Activated CD8-positive, alpha-beta memory T cell treated with anti-CD3 and anti-CD28 coated beads for 36 hours (primary cell): ENCODE measurements around the gene SIRT4. TPM values are rescaled to one million over a fixed set of nuclear protein-coding genes. Genes with fewer than 3 reads are reported as not detected.
"Not testable (repeated sequence)": the region's sequence is repeated elsewhere in the genome, so short reads cannot be mapped to it uniquely, and the experiment has no call there.

Source experiments
- CTCF ChIA-PET: fragments of 350-600 bp; sonication (Branson Sonifier 250); formaldehyde crosslinking; loops from one replicate; lab custom pipeline; 2021; ENCODE audit warnings: antibody characterized with exemption; lab: Charles Lee
- POLR2A ChIA-PET: fragments of 350-600 bp; sonication (Branson Sonifier 250); formaldehyde crosslinking; loops from one replicate; lab custom pipeline; 2021; ENCODE audit warnings: antibody characterized with exemption; lab: Charles Lee
- total RNA-seq, 2 experiments: library from RNA; stranded (reverse); gene quantifications; one replicate each; pipeline ENCODE4 v1.2.3, GENCODE V29; 2021

Gene SIRT4
- total RNA-seq, 2 experiments from 2014 or later, result 2.5 to 3.7 TPM

GRCh38 chr12:120317224-120318105, 15.3 kb downstream of the SIRT4 start:
- ChIA-PET POLR2A (interaction anchor here (0.6 to 1.9 kb wide), 5 partner anchors 10 to 179 kb away, joined by 3 to 18 read pairs (median 3); partner anchors contain the start of genes RNU4-1, RNU4-2 and RPLP0), CTCF (interaction anchor here (1.0 to 3.8 kb wide), 9 partner anchors 9 to 113 kb away, joined by 3 to 16 read pairs (median 7); partner anchors contain the start of genes RNU4-1 and SIRT4)

GRCh38 chr12:120321382-120322202, 19.5 kb downstream of the SIRT4 start:
- ChIA-PET CTCF (interaction anchor here (0.6 kb wide), 1 partner anchor 32 kb away, joined by 3 read pairs; no protein-coding TSS in a partner anchor), POLR2A (no interaction called here)

- ChIA-PET POLR2A (interaction anchor here (1.3 kb wide), 1 partner anchor 32 kb away, joined by 3 read pairs; no protein-coding TSS in a partner anchor), CTCF (no interaction called here)
Measured at GRCh38 chr12:120323772-120324171, 21.7 kb downstream of the SIRT4 start.

- ChIA-PET CTCF (interaction anchor here (0.6 to 2.4 kb wide), 5 partner anchors 15 to 138 kb away, joined by 3 to 10 read pairs (median 3); partner anchors contain the start of gene SIRT4), POLR2A (interaction anchor here (1.3 kb wide), 1 partner anchor 34 kb away, joined by 3 read pairs; no protein-coding TSS in a partner anchor)
Measured at GRCh38 chr12:120324841-120325417, 22.8 kb downstream of the SIRT4 start.

- POLR2A ChIA-PET, result interaction anchor here (0.7 kb wide), 1 partner anchor 10 kb away, joined by 3 read pairs; no protein-coding TSS in a partner anchor
- CTCF ChIA-PET, result no interaction called here
Measured at GRCh38 chr12:120327593-120327992, 25.5 kb downstream of the SIRT4 start, which contains the start of gene PLA2G1B. TSS of gene PLA2G1B (minus strand) at chr12:120327779. CDS start at chr12:120327753, 26 bp downstream.

GRCh38 chr12:120328228-120328627, 26.1 kb downstream of the SIRT4 start:
- POLR2A ChIA-PET, result no interaction called here
- CTCF ChIA-PET, result no interaction called here

GRCh38 chr12:120331390-120331789, 29.3 kb downstream of the SIRT4 start:
- POLR2A ChIA-PET, result no interaction called here
- CTCF ChIA-PET, result no interaction called here

- ChIA-PET CTCF (interaction anchor here (1.1 kb wide), 1 partner anchor 16 kb away, joined by 3 read pairs; no protein-coding TSS in a partner anchor), POLR2A (no interaction called here)
Measured at GRCh38 chr12:120332041-120332440, 29.9 kb downstream of the SIRT4 start.

- POLR2A ChIA-PET, result no interaction called here
- CTCF ChIA-PET, result interaction anchor here (0.8 to 1.1 kb wide), 2 partner anchors 16 to 17 kb away, joined by 3 read pairs; no protein-coding TSS in a partner anchor
Measured at GRCh38 chr12:120332523-120332922, 30.4 kb downstream of the SIRT4 start.

- POLR2A ChIA-PET, result not testable (repeated sequence)
- CTCF ChIA-PET, result interaction anchor here (0.7 to 1.9 kb wide), 3 partner anchors 9 to 28 kb away, joined by 3 to 5 read pairs (median 3); no protein-coding TSS in a partner anchor
Measured at GRCh38 chr12:120335447-120335846, 33.3 kb downstream of the SIRT4 start.

- CTCF ChIA-PET, result interaction anchor here (1.4 to 1.9 kb wide), 2 partner anchors 8 to 10 kb away, joined by 3 to 5 read pairs; no protein-coding TSS in a partner anchor
- POLR2A ChIA-PET, result not testable (repeated sequence)
Measured at GRCh38 chr12:120336392-120336791, 34.3 kb downstream of the SIRT4 start.

GRCh38 chr12:120337730-120338129, 35.6 kb downstream of the SIRT4 start:
- CTCF ChIA-PET, result no interaction called here
- POLR2A ChIA-PET, result no interaction called here

- CTCF ChIA-PET, result no interaction called here
Measured at GRCh38 chr12:120339256-120339655, 37.1 kb downstream of the SIRT4 start.

GRCh38 chr12:120342175-120343038, 40.3 kb downstream of the SIRT4 start:
- ChIA-PET POLR2A (interaction anchor here (0.6 kb wide), 1 partner anchor 407 kb away, joined by 5 read pairs; no protein-coding TSS in a partner anchor), CTCF (no interaction called here)

More at GRCh38 chr12:120339256-120339655, 37.1 kb downstream of the SIRT4 start:
- POLR2A ChIA-PET, result no interaction called here

GRCh38 chr12:120343039-120343537, 41.0 kb downstream of the SIRT4 start:
- ChIA-PET CTCF (no interaction called here), POLR2A (interaction anchor here (0.6 kb wide), 1 partner anchor 406 kb away, joined by 5 read pairs; no protein-coding TSS in a partner anchor)

- CTCF ChIA-PET, result interaction anchor here (1.3 kb wide), 1 partner anchor 8 kb away, joined by 3 read pairs; no protein-coding TSS in a partner anchor
- POLR2A ChIA-PET, result no interaction called here
Measured at GRCh38 chr12:120343692-120344091, 41.6 kb downstream of the SIRT4 start.

- ChIA-PET CTCF (no interaction called here), POLR2A (no interaction called here)
Measured at GRCh38 chr12:120346031-120346430, 43.9 kb downstream of the SIRT4 start.
